Stomach (tissue), 9 donors: ENCODE measurements around the gene CTSC. TPM values are rescaled to one million over a fixed set of nuclear protein-coding genes. Genes with fewer than 3 reads are reported as not detected.

Experiments
- DNase-seq, 2 donors: peaks; one replicate each; pipeline versions ENCODE4 v3.0.0 to v3.0.0-alpha.2; 2013 to 2019
- H3K27ac ChIP-seq, 5 donors: fragments of 200-600 bp in 4 of 5; sonication (generic) in 4 of 5; one replicate each; pipeline ENCODE4 v1.5.1; 2013 to 2019; ENCODE audit warnings: mild to moderate bottlenecking in 1 of 5, moderate library complexity in 1 of 5
- H3K27me3 ChIP-seq, 3 donors: fragments of 200-600 bp; sonication (generic); one replicate each; pipeline ENCODE4 v1.5.1; 2017 to 2019; ENCODE audit warnings: mixed run types in 1 of 3
- H3K36me3 ChIP-seq, 4 donors: fragments of 200-600 bp; sonication (generic); 1 replicate in 3 of 4; 2 replicates in 1 of 4; pipeline ENCODE4 v1.5.1; 2016 to 2019
- H3K4me1 ChIP-seq, 4 donors: fragments of 200-600 bp; sonication (generic); one replicate each; pipeline ENCODE4 v1.5.1; 2016 to 2019
- H3K4me3 ChIP-seq, 4 donors: fragments of 200-600 bp; sonication (generic) in 3 of 4; one replicate each; pipeline ENCODE4 v1.5.1; 2016 to 2019; ENCODE audit warnings: mild to moderate bottlenecking in 1 of 4
- H3K9me3 ChIP-seq, 4 donors: fragments of 200-600 bp; sonication (generic); one replicate each; pipeline ENCODE4 v1.5.1; 2016 to 2019
- EP300 ChIP-seq: sonication (generic); formaldehyde crosslinking; IDR thresholded peaks from one replicate; pipeline ENCODE4 v1.6.1; 2017; ENCODE audit warnings: antibody characterized with exemption
- POLR2A ChIP-seq, 4 donors: fragments of 450-650 bp; IDR thresholded peaks; one replicate each; pipeline ENCODE4 v1.6.1; 2016; ENCODE audit warnings: antibody characterized with exemption in 4 of 4, control low read depth in 2 of 4, mild to moderate bottlenecking in 1 of 4, moderate library complexity in 1 of 4
- POLR2AphosphoS5 ChIP-seq, 3 donors: sonication (generic); formaldehyde crosslinking; IDR thresholded peaks; one replicate each; pipeline ENCODE4 v1.6.1; 2016; ENCODE audit warnings: antibody characterized with exemption in 3 of 3
- WGBS, 5 donors: extraction: QIAGEN DNeasy Blood & Tissue Kit in 3 of 5; methylation state at CpG; one replicate each; pipeline versions ENCODE4 v1.1.5 to v1.1.7; 2013 to 2018; 5-methylcytosine and 5-hydroxymethylcytosine counted together
- intact Hi-C: fragments of 100-400 bp; cut with DNase I; formaldehyde crosslinking; loops from one replicate; pipeline ENCODE4 v1.15.1; 2023; ENCODE audit warnings: low total_unique reads
- polyA plus RNA-seq, 3 donors: library from polyadenylated mRNA; stranded (reverse); fragments of 200-250 nt; gene quantifications; one replicate each; pipeline ENCODE4 v1.2.3, GENCODE V29; 2013
- total RNA-seq, 5 donors: library from RNA; depleted of rRNA; stranded (reverse); fragments of >200 nt; gene quantifications; one replicate each; pipeline versions ENCODE4 v1.1.0 to v1.2.3, GENCODE V29; 2014 to 2016
- TF ChIP-seq, protein P1 (sequence below), 7 experiments: fragments of 450-650 bp in 4 of 7; fragments of 200-600 bp in 3 of 7; sonication (generic) in 3 of 7; IDR thresholded peaks; one replicate each; pipeline ENCODE4 v1.5.1; 2016 to 2019; ENCODE audit warnings: antibody characterized with exemption in 7 of 7, control low read depth in 2 of 7, mild to moderate bottlenecking in 1 of 7
- donor health status: healthy with polysubstance abuse.
- donor health status: Bipolar disorder and iron deficiency.
- donor health status: healthy.

CTSC gene
- total and polyA plus RNA-seq, 8 donors: 6.2 to 127 (median 36.3) TPM

GRCh38 chr11:88266157-88266556, 71.4 kb downstream of the CTSC start:
- Histone ChIP-seq H3K27me3 (no peaks in the 10 kb centered on the region), H3K36me3 (peaks cover 0 to 20% (median 0%) of the 10 kb centered on the region in 4 donors), H3K9me3 (peaks cover 0 to 7% (median 0%) of the 10 kb centered on the region in 4 donors), H3K4me3 (no peak overlapping the region), H3K27ac (no peak overlapping the region), H3K4me1 (no peaks in the 10 kb centered on the region)
- DNase-seq: no peak
- intact Hi-C loops: no loop called here
- TF ChIP-seq POLR2AphosphoS5 (IDR thresholded peaks at IDR 0.05) (no peak), EP300 (no peak), POLR2A (IDR thresholded peaks at IDR 0.05) (no peak)
- TF ChIP-seq, protein P1, sequence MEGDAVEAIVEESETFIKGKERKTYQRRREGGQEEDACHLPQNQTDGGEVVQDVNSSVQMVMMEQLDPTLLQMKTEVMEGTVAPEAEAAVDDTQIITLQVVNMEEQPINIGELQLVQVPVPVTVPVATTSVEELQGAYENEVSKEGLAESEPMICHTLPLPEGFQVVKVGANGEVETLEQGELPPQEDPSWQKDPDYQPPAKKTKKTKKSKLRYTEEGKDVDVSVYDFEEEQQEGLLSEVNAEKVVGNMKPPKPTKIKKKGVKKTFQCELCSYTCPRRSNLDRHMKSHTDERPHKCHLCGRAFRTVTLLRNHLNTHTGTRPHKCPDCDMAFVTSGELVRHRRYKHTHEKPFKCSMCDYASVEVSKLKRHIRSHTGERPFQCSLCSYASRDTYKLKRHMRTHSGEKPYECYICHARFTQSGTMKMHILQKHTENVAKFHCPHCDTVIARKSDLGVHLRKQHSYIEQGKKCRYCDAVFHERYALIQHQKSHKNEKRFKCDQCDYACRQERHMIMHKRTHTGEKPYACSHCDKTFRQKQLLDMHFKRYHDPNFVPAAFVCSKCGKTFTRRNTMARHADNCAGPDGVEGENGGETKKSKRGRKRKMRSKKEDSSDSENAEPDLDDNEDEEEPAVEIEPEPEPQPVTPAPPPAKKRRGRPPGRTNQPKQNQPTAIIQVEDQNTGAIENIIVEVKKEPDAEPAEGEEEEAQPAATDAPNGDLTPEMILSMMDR (IDR thresholded peaks at IDR 0.05): no peak

DNA sequence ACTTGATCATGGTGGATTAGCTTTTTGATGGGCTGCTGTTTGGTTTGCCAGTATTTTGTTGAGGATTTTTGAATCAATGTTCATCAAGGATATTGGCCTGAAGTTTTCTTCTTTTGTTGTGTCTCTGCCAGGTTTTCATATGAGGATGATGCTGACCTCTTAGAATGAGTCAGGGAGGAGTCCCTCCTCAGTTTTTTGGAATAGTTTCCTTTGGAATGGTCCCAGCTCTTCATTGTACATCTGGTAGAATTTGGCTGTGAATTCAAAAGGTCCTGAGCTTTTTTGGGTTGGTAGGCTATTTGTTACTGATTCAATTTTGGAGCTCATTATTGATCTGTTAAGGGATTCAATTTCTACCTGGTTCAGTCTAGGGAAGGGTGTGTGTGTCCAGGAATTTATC, 78.1 kb downstream of the CTSC start:
- Histone ChIP-seq H3K36me3 (peaks cover 0 to 17% (median 0%) of the 10 kb centered on the region in 4 donors), H3K4me1 (no peaks in the 10 kb centered on the region), H3K27ac (no peak overlapping the region), H3K9me3 (peaks cover 0 to 51% (median 11%) of the 10 kb centered on the region in 4 donors), H3K27me3 (no peaks in the 10 kb centered on the region), H3K4me3 (no peak overlapping the region)
- TF ChIP-seq, protein P1 (IDR thresholded peaks at IDR 0.05): no peak
- TF ChIP-seq POLR2A (IDR thresholded peaks at IDR 0.05) (no peak), POLR2AphosphoS5 (IDR thresholded peaks at IDR 0.05) (no peak), EP300 (no peak)
- DNase-seq: no peak
- intact Hi-C loops: no loop called here

GRCh38 chr11:88252208-88252607, 85.3 kb downstream of the CTSC start:
- Histone ChIP-seq H3K27me3 (no peaks in the 10 kb centered on the region), H3K36me3 (no peaks in the 10 kb centered on the region), H3K4me3 (no peak overlapping the region), H3K9me3 (peaks cover 0 to 9% (median 3%) of the 10 kb centered on the region in 4 donors), H3K4me1 (no peaks in the 10 kb centered on the region), H3K27ac (no peak overlapping the region)
- no peak for DNase-seq
- intact Hi-C loops: no loop called here
- no peak for TF ChIP-seq POLR2A (IDR thresholded peaks at IDR 0.05)
- no peak for TF ChIP-seq EP300
- no peak for TF ChIP-seq POLR2AphosphoS5 (IDR thresholded peaks at IDR 0.05)
- TF ChIP-seq, protein P1 (IDR thresholded peaks at IDR 0.05): no peak

DNA sequence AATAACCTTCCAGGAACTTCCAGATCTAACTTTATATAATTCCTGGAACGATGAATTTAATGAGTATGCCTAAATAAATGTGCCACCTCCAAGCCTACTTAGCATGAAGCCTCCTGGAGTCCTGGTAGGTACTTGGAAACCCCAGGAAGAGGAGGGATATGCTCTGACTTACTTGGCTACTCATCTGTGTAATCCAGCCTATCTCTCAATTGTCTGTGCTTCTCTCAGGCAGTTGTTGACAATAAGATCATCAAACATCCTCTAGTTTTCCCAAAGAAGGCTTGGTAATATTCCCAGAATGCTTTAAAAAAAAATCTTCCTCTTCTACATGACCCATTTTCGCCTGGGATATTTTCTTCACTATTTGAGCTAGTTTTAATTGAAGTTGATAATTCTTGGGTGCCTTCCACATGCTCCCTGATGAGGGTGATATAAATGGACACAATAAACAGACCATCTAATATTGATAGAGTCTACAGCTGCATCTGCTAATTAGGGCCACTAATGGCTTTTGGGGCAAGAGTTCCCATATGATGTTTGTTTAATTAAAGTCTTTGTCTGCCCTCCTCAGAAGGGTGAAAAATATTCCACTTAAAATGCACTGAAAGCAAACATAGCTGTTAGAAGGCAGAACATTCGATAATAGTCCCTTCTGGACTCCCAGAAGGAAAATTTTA, 86.8 kb downstream of the CTSC start:
- no peak overlapping the region for H3K27ac ChIP-seq
- no peak overlapping the region for H3K4me3 ChIP-seq
- no peak for TF ChIP-seq POLR2A (IDR thresholded peaks at IDR 0.05)
- TF ChIP-seq, protein P1 (IDR thresholded peaks at IDR 0.05): no peak
- TF ChIP-seq EP300: no peak
- no peak for TF ChIP-seq POLR2AphosphoS5 (IDR thresholded peaks at IDR 0.05)
- H3K9me3 ChIP-seq: peaks cover 0 to 4% (median 1%) of the 10 kb centered on the region in 4 donors
- DNase-seq: peak in 1 of 2 donors; percentile 29
- intact Hi-C loops: no loop called here
- no peaks in the 10 kb centered on the region for H3K4me1 ChIP-seq
- WGBS, 5 donors: 60 to 75% (median 71%) methylated on average over 3 of the region's 3 CpGs
- H3K36me3 ChIP-seq: no peaks in the 10 kb centered on the region
- H3K27me3 ChIP-seq: no peaks in the 10 kb centered on the region
